ENCODE data around the gene KIF1C.
"Not testable (repeated sequence)": the region's sequence is repeated elsewhere in the genome, so short reads cannot be mapped to it uniquely, and the experiment has no call there.

Gene KIF1C

GRCh38 chr17:5049314-5049841 is 51.6 kb downstream of the KIF1C start:
- DNase-seq: no peak

- no peak for DNase-seq
Observed at GRCh38 chr17:5050278-5050677, 52.5 kb downstream of the KIF1C start.

GRCh38 chr17:5055543-5055942 is 57.8 kb downstream of the KIF1C start:
- no peak for DNase-seq

GRCh38 chr17:5065227-5065744 is 67.5 kb downstream of the KIF1C start:
- no peak for DNase-seq

GRCh38 chr17:5068236-5068635 is 70.5 kb downstream of the KIF1C start:
- no peak for DNase-seq

GRCh38 chr17:5069724-5070123 is 72.0 kb downstream of the KIF1C start:
- DNase-seq: no peak

- DNase-seq: not testable (repeated sequence)
Observed at GRCh38 chr17:5075472-5075871, 77.7 kb downstream of the KIF1C start.

GRCh38 chr17:5077275-5077674 is 79.5 kb downstream of the KIF1C start:
- not testable (repeated sequence) for DNase-seq

- no peak for DNase-seq
Observed at GRCh38 chr17:5077781-5078105, 80.0 kb downstream of the KIF1C start.
